WTC11 (cell line): Measurements from ENCODE around the gene MARK3.

Experiments
- CREM ChIP-seq: sonication (generic); formaldehyde crosslinking; IDR thresholded peaks from 2 replicates; pipeline ENCODE4 v1.8.1; 2022; ENCODE audit warnings: mild to moderate bottlenecking, missing genetic modification reagents, moderate library complexity
- CTCF ChIP-seq: fragments of 200-600 bp; IDR thresholded peaks from 2 replicates; pipeline ENCODE4 v1.8.0; 2022; ENCODE audit warnings: antibody characterized with exemption
- ELF4 ChIP-seq: sonication (generic); formaldehyde crosslinking; IDR thresholded peaks from 2 replicates; pipeline ENCODE4 v1.8.1; 2022; ENCODE audit warnings: low read depth, mild to moderate bottlenecking, moderate library complexity, missing genetic modification reagents
- ESRRA ChIP-seq: sonication (generic); formaldehyde crosslinking; IDR thresholded peaks from 2 replicates; pipeline ENCODE4 v1.8.1; 2022; ENCODE audit warnings: mild to moderate bottlenecking, missing genetic modification reagents, borderline replicate concordance
- FOXP1 ChIP-seq: sonication (generic); formaldehyde crosslinking; IDR thresholded peaks from 2 replicates; pipeline ENCODE4 v1.8.0; 2022; ENCODE audit warnings: missing genetic modification reagents, mild to moderate bottlenecking, moderate library complexity, borderline replicate concordance
- NFE2L1 ChIP-seq: sonication (generic); formaldehyde crosslinking; IDR thresholded peaks from 2 replicates; pipeline ENCODE4 v1.8.1; 2023; ENCODE audit warnings: missing genetic modification reagents
- NR1H2 ChIP-seq: sonication (generic); formaldehyde crosslinking; IDR thresholded peaks from 2 replicates; pipeline ENCODE4 v1.9.0; 2021; ENCODE audit warnings: mild to moderate bottlenecking, moderate library complexity, missing genetic modification reagents
- NR3C1 ChIP-seq: sonication (generic); formaldehyde crosslinking; conservative IDR thresholded peaks from 2 replicates; pipeline ENCODE4 v1.8.1; 2023; ENCODE audit warnings: low read depth, mild to moderate bottlenecking, missing genetic modification reagents
- PRDM15 ChIP-seq: sonication (generic); formaldehyde crosslinking; IDR thresholded peaks from 2 replicates; pipeline ENCODE4 v1.8.0; 2022; ENCODE audit warnings: missing genetic modification reagents
- RORB ChIP-seq: fragments of 250-450 bp; sonication (Bioruptor Pico); IDR thresholded peaks from 2 replicates; pipeline ENCODE4 v1.9.0; 2021; ENCODE audit warnings: mild to moderate bottlenecking

DNA sequence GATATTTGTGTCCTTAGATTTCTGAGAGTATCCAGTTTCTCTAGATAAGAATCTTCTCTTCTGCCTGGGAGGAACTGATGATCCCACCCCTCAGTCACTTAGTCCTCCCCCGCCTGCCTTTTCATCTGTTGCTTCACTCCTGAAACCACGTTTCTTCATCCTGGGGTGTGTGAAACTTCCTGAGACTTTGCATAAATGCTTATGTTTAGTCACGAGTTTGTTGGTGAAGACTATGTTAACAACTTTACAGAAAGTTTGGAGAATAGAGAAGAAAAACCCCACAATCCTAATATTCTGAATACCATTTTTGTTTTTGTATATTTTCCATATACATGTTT, 33.2 kb downstream of the MARK3 start:
- TF ChIP-seq NFE2L1 (CRISPR knock-in tag), result no peak
- no peak for TF ChIP-seq ESRRA (CRISPR knock-in tag)
- no peak for TF ChIP-seq NR3C1
- TF ChIP-seq CTCF, result no peak
- no peak for TF ChIP-seq NR1H2
- no peak for TF ChIP-seq ELF4
- TF ChIP-seq PRDM15 (CRISPR knock-in tag), result no peak
- no peak for TF ChIP-seq RORB (CRISPR knock-in tag)
- TF ChIP-seq CREM (CRISPR knock-in tag), result no peak
- no peak for TF ChIP-seq FOXP1 (CRISPR knock-in tag)
